CD14-positive monocyte (primary cell): ENCODE results near the gene SLC38A3. TPM values are rescaled to one million over a fixed set of nuclear protein-coding genes. Genes with fewer than 3 reads are reported as not detected.
A peak's percentile ranks its signal among the peaks of the same experiment; 100 is the strongest.

Experiments
- DNase-seq, 3 donors: peaks; one replicate each; pipeline ENCODE4 v3.0.0-alpha.2; 2011 to 2022
- H2AFZ ChIP-seq: 2 replicates; pipeline ENCODE4 v1.6.0; 2012; ENCODE audit warnings: mild to moderate bottlenecking, low read depth, low read length, inconsistent platforms; ENCODE audit not compliant: insufficient read depth, poor library complexity, severe bottlenecking
- H3K27ac ChIP-seq, 2 donors: 1 replicate in 1 of 2; 2 replicates in 1 of 2; pipeline ENCODE4 v1.5.1; 2012 to 2013; ENCODE audit warnings: low read length in 2 of 2, control low read depth in 1 of 2, inconsistent platforms in 1 of 2, low read depth in 1 of 2, mild to moderate bottlenecking in 1 of 2
- H3K27me3 ChIP-seq, 2 donors: one replicate each; pipeline versions ENCODE4 v1.6.0 to v1.6.1; 2011 to 2013; ENCODE audit warnings: low read length in 2 of 2; ENCODE audit not compliant: control insufficient read depth in 2 of 2, insufficient read depth in 2 of 2
- H3K36me3 ChIP-seq, 2 donors: replicated peaks in 1 of 2; 1 replicate in 1 of 2; 2 replicates in 1 of 2; pipeline versions ENCODE4 v1.5.1 to v1.6.1; 2012 to 2013; ENCODE audit warnings: low read length in 2 of 2, control low read depth in 1 of 2, inconsistent platforms in 1 of 2, mild to moderate bottlenecking in 1 of 2; ENCODE audit not compliant: insufficient read depth in 2 of 2, control insufficient read depth in 1 of 2
- H3K4me1 ChIP-seq, 2 donors: 1 replicate in 1 of 2; 2 replicates in 1 of 2; pipeline versions ENCODE4 v1.5.1 to v1.6.1; 2012 to 2013; ENCODE audit warnings: low read length in 2 of 2, control low read depth in 1 of 2, inconsistent platforms in 1 of 2, mild to moderate bottlenecking in 1 of 2, moderate library complexity in 1 of 2; ENCODE audit not compliant: insufficient read depth in 2 of 2, control insufficient read depth in 1 of 2
- H3K4me2 ChIP-seq: replicated peaks from 2 replicates; pipeline ENCODE3; 2012; ENCODE audit warnings: low read length, moderate library complexity, mild to moderate bottlenecking; ENCODE audit not compliant: poor library complexity, severe bottlenecking; ENCODE audit errors: extremely low read depth
- H3K4me3 ChIP-seq, 3 experiments: fragments of 200-600 bp in 1 of 3; sonication (generic) in 1 of 3; replicated peaks in 1 of 3; 1 replicate in 2 of 3; 2 replicates in 1 of 3; pipeline ENCODE4 v1.5.1; 2011 to 2013; ENCODE audit warnings: low read length in 3 of 3, mild to moderate bottlenecking in 3 of 3, control low read depth in 2 of 3, low read depth in 2 of 3, inconsistent platforms in 1 of 3, moderate library complexity in 1 of 3
- H3K79me2 ChIP-seq: 2 replicates; pipeline ENCODE4 v1.6.0; 2012; ENCODE audit warnings: mild to moderate bottlenecking, control low read depth, inconsistent platforms, low read length, moderate library complexity; ENCODE audit not compliant: insufficient read depth
- H3K9ac ChIP-seq: 2 replicates; pipeline ENCODE4 v1.6.0; 2017; ENCODE audit warnings: low read length, mild to moderate bottlenecking; ENCODE audit not compliant: insufficient read depth, poor library complexity, severe bottlenecking
- H3K9me3 ChIP-seq, 2 donors: replicated peaks in 1 of 2; 1 replicate in 1 of 2; 2 replicates in 1 of 2; pipeline versions ENCODE4 v1.5.1 to v1.6.1; 2012 to 2013; ENCODE audit warnings: low read length in 2 of 2, control low read depth in 1 of 2; ENCODE audit not compliant: control insufficient read depth in 1 of 2, insufficient read depth in 1 of 2
- H4K20me1 ChIP-seq: 2 replicates; pipeline ENCODE4 v1.6.0; 2012; ENCODE audit warnings: mild to moderate bottlenecking, low read length, control low read depth, moderate library complexity; ENCODE audit not compliant: insufficient read depth
- H3K27ac Mint-ChIP-seq, 7 donors: one replicate each; pipeline ENCODE4 v1.8.0; 2020; ENCODE audit warnings: mild to moderate bottlenecking in 7 of 7, mixed read lengths in 7 of 7, moderate library complexity in 6 of 7, inconsistent platforms in 2 of 7
- H3K27me3 Mint-ChIP-seq, 3 donors: one replicate each; pipeline ENCODE4 v1.8.0; 2021 to 2022; ENCODE audit warnings: low read depth in 3 of 3, mild to moderate bottlenecking in 3 of 3, mixed read lengths in 3 of 3, moderate library complexity in 3 of 3, inconsistent platforms in 1 of 3
- H3K36me3 Mint-ChIP-seq, 2 donors: one replicate each; pipeline ENCODE4 v1.8.0; 2020; ENCODE audit warnings: mixed read lengths in 2 of 2, inconsistent platforms in 1 of 2, mild to moderate bottlenecking in 1 of 2
- H3K4me1 Mint-ChIP-seq: one replicate; pipeline ENCODE4 v1.8.0; 2020; ENCODE audit warnings: mild to moderate bottlenecking, mixed read lengths
- H3K4me3 Mint-ChIP-seq, 2 donors: one replicate each; pipeline ENCODE4 v1.8.0; 2020; ENCODE audit warnings: mild to moderate bottlenecking in 2 of 2, mixed read lengths in 2 of 2, moderate library complexity in 1 of 2
- H3K9me3 Mint-ChIP-seq, 7 donors: one replicate each; pipeline ENCODE4 v1.8.0; 2020 to 2022; ENCODE audit warnings: mixed read lengths in 7 of 7, mild to moderate bottlenecking in 6 of 7, moderate library complexity in 6 of 7, inconsistent platforms in 2 of 7
- CTCF ChIP-seq: fragments of 200-600 bp; IDR thresholded peaks from one replicate; pipeline ENCODE4 v1.8.0; 2022; ENCODE audit warnings: antibody characterized with exemption, mild to moderate bottlenecking
- WGBS: methylation state at CpG from one replicate; pipeline ENCODE4 v1.1.5; 2013; ENCODE audit warnings: missing lambda C conversion rate; ENCODE audit not compliant: insufficient coverage; 5-methylcytosine and 5-hydroxymethylcytosine counted together
- intact Hi-C, 2 donors: fragments of 100-400 bp; cut with micrococcal nuclease; formaldehyde crosslinking; loops; one replicate each; pipeline versions ENCODE4 v1.15.0 to v1.15.1; 2023
- polyA plus RNA-seq, 3 donors: library from polyadenylated mRNA; depleted of rRNA in 1 of 3; unstranded in 2 of 3; stranded (reverse) in 1 of 3; fragments of 300-500 nt in 2 of 3; fragments of >200 nt in 1 of 3; fragmentation: Illumina TruSeq in 2 of 3; gene quantifications; 1 replicate in 2 of 3; 2 replicates in 1 of 3; pipeline ENCODE4 v1.2.3, GENCODE V29; 2012 to 2021

The SLC38A3 gene
- polyA plus RNA-seq, 3 donors = not detected

- H3K9ac ChIP-seq = no peak overlapping the region
- no peak for DNase-seq
- H3K9me3 ChIP-seq = peaks cover 0 to 25% of the 10 kb centered on the region in 2 donors
- peaks cover 4 to 10% of the 10 kb centered on the region in 2 donors for H3K4me1 ChIP-seq
- no peak overlapping the region for H3K4me2 ChIP-seq
- H3K27me3 ChIP-seq = peaks cover 23 to 50% of the 10 kb centered on the region in 2 donors
- Mint-ChIP-seq H3K4me1 (no peaks in the 10 kb centered on the region), H3K27ac (no peak overlapping the region), H3K36me3 (peaks cover 0 to 2% of the 10 kb centered on the region in 2 donors), H3K4me3 (peak overlapping the region in 1 of 2 donors; percentile 39), H3K27me3 (peaks cover 46 to 61% (median 58%) of the 10 kb centered on the region in 3 donors), H3K9me3 (peaks cover 0 to 6% (median 0%) of the 10 kb centered on the region in 7 donors)
- no peak overlapping the region for H3K4me3 ChIP-seq
- no peaks in the 10 kb centered on the region for H3K79me2 ChIP-seq
- no peak overlapping the region for H3K27ac ChIP-seq
- no peak for TF ChIP-seq CTCF
- 93% methylated on average over 14 of the region's 17 CpGs for WGBS
- intact Hi-C loops = no loop called here
- H2AFZ ChIP-seq = no peak overlapping the region
- no peaks in the 10 kb centered on the region for H4K20me1 ChIP-seq
- H3K36me3 ChIP-seq = no peaks in the 10 kb centered on the region
These were observed 2.4 kb downstream of the SLC38A3 start for GRCh38 chr3:50207359-50208042.

- Mint-ChIP-seq H3K27ac (peak overlapping the region in 1 of 7 donors; percentile 30), H3K4me3 (no peak overlapping the region), H3K36me3 (peaks cover 0 to 2% of the 10 kb centered on the region in 2 donors), H3K27me3 (peaks cover 40 to 49% (median 45%) of the 10 kb centered on the region in 3 donors), H3K9me3 (peaks cover 0 to 6% (median 0%) of the 10 kb centered on the region in 7 donors), H3K4me1 (no peaks in the 10 kb centered on the region)
- Histone ChIP-seq H3K4me2 (no peak overlapping the region), H3K79me2 (no peaks in the 10 kb centered on the region), H3K36me3 (no peaks in the 10 kb centered on the region), H3K9ac (no peak overlapping the region), H2AFZ (no peak overlapping the region), H3K9me3 (peaks cover 0 to 22% of the 10 kb centered on the region in 2 donors), H3K4me3 (no peak overlapping the region), H4K20me1 (no peaks in the 10 kb centered on the region), H3K4me1 (peaks cover 4 to 10% of the 10 kb centered on the region in 2 donors), H3K27ac (no peak overlapping the region), H3K27me3 (peaks cover 23 to 37% of the 10 kb centered on the region in 2 donors)
- intact Hi-C loops = no loop called here
- no peak for DNase-seq
- WGBS = 95% methylated on average over 14 of the region's 14 CpGs
- no peak for TF ChIP-seq CTCF
These were observed 3.7 kb downstream of the SLC38A3 start for GRCh38 chr3:50208677-50209344.
